Osteoblast (primary cell): ENCODE data around the gene FAF1. TPM values are rescaled to one million over a fixed set of nuclear protein-coding genes. Genes with fewer than 3 reads are reported as not detected.

Experiments used
- DNase-seq: peaks from one replicate; pipeline ENCODE4 v3.0.0; 2011; ENCODE audit warnings: low spot score, mixed read lengths; ENCODE audit not compliant: insufficient read length; ENCODE audit errors: missing footprints
- H2AFZ ChIP-seq: 2 replicates; pipeline ENCODE4 v1.6.0; 2011; ENCODE audit warnings: mild to moderate bottlenecking, low read length
- H3K27ac ChIP-seq: 2 replicates; pipeline ENCODE4 v1.5.1; 2011; ENCODE audit warnings: mild to moderate bottlenecking, low read depth, low read length, moderate library complexity
- H3K27me3 ChIP-seq: 2 replicates; pipeline ENCODE4 v1.6.0; 2012; ENCODE audit warnings: mild to moderate bottlenecking, control low read depth, inconsistent platforms, low read length, moderate library complexity; ENCODE audit not compliant: insufficient read depth
- H3K36me3 ChIP-seq: 2 replicates; pipeline ENCODE4 v1.5.1; 2011; ENCODE audit warnings: mild to moderate bottlenecking, low read length, control low read depth, moderate library complexity; ENCODE audit not compliant: insufficient read depth
- H3K4me1 ChIP-seq: 2 replicates; pipeline ENCODE4 v1.5.1; 2011; ENCODE audit warnings: mild to moderate bottlenecking, low read length, control low read depth, moderate library complexity; ENCODE audit not compliant: insufficient read depth
- H3K4me2 ChIP-seq: 2 replicates; pipeline ENCODE4 v1.6.0; 2011; ENCODE audit warnings: mild to moderate bottlenecking, low read length; ENCODE audit not compliant: insufficient read depth
- H3K4me3 ChIP-seq: fragments of 200-600 bp; sonication (generic); 3 replicates; pipeline ENCODE4 v1.5.1; 2012; ENCODE audit warnings: mild to moderate bottlenecking, low read length, inconsistent platforms; ENCODE audit not compliant: insufficient read depth
- H3K79me2 ChIP-seq: 2 replicates; pipeline ENCODE4 v1.6.0; 2012; ENCODE audit warnings: mild to moderate bottlenecking, low read length, control low read depth, inconsistent platforms; ENCODE audit not compliant: insufficient read depth
- H3K9me3 ChIP-seq: 2 replicates; pipeline ENCODE4 v1.5.1; 2011; ENCODE audit warnings: low read depth, low read length, control low read depth
- H4K20me1 ChIP-seq: 2 replicates; pipeline ENCODE4 v1.6.0; 2012; ENCODE audit warnings: mild to moderate bottlenecking, low read length, control low read depth; ENCODE audit not compliant: insufficient read depth
- total RNA-seq: library from RNA; depleted of rRNA; stranded (reverse); fragments of >200 nt; gene quantifications from 2 replicates; pipeline ENCODE4 v1.2.3, GENCODE V29; 2012
- TF ChIP-seq, protein P1 (sequence below): IDR thresholded peaks from 2 replicates; pipeline ENCODE4 v1.5.1; 2011; ENCODE audit warnings: mild to moderate bottlenecking, low read depth, low read length, moderate library complexity; ENCODE audit errors: extremely low read depth

FAF1 gene
- total RNA-seq, 1 donor = 40.5 TPM

DNA sequence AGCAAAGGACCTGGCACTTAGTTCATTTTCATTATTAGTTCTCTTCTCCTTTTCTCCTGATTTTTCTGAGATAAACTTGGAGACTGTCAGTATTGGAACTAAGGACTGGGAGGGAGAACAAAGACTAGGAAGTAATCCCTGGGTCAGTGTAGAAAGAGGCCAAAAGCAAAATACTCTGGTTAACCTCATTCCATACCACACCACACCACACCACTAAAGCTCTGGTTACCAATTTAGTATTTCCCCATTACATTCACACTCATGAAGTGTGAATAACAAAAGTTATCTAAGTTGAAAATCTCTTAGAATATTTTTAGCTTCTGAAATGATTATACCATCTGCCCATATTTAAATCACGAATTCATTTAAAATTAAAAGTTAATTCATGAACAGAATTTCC, 467.9 kb downstream of the FAF1 start:
- no peak overlapping the region for H3K4me2 ChIP-seq
- H3K36me3 ChIP-seq = no peaks in the 10 kb centered on the region
- no peaks in the 10 kb centered on the region for H3K79me2 ChIP-seq
- no peaks in the 10 kb centered on the region for H3K9me3 ChIP-seq
- H3K27ac ChIP-seq = no peak overlapping the region
- no peaks in the 10 kb centered on the region for H3K4me1 ChIP-seq
- no peak for DNase-seq
- H4K20me1 ChIP-seq = no peaks in the 10 kb centered on the region
- H2AFZ ChIP-seq = no peak overlapping the region
- TF ChIP-seq, protein P1, sequence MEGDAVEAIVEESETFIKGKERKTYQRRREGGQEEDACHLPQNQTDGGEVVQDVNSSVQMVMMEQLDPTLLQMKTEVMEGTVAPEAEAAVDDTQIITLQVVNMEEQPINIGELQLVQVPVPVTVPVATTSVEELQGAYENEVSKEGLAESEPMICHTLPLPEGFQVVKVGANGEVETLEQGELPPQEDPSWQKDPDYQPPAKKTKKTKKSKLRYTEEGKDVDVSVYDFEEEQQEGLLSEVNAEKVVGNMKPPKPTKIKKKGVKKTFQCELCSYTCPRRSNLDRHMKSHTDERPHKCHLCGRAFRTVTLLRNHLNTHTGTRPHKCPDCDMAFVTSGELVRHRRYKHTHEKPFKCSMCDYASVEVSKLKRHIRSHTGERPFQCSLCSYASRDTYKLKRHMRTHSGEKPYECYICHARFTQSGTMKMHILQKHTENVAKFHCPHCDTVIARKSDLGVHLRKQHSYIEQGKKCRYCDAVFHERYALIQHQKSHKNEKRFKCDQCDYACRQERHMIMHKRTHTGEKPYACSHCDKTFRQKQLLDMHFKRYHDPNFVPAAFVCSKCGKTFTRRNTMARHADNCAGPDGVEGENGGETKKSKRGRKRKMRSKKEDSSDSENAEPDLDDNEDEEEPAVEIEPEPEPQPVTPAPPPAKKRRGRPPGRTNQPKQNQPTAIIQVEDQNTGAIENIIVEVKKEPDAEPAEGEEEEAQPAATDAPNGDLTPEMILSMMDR = no peak
- H3K27me3 ChIP-seq = no peaks in the 10 kb centered on the region
- H3K4me3 ChIP-seq = no peak overlapping the region

DNA sequence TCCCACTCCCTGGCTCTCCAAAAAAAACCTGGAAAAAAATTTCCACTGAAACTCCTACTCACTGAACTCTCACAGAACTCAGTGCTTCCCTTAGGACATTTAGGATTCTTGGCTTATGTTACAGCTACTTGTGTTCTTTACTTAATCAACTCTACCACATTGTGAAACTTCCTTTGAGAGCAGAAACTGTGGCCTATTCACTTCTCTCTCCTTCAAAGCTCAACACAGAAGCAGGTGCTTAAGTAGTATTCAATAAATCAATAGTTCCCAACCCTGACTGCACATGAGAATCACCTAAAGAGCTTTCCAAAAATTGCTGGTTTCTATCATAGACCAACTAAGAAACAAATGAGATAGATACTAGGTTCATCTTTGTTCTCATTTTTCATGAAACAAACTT, 468.9 kb downstream of the FAF1 start:
- no peaks in the 10 kb centered on the region for H3K79me2 ChIP-seq
- no peaks in the 10 kb centered on the region for H3K4me1 ChIP-seq
- H3K4me3 ChIP-seq = no peak overlapping the region
- no peaks in the 10 kb centered on the region for H3K9me3 ChIP-seq
- H3K36me3 ChIP-seq = no peaks in the 10 kb centered on the region
- H4K20me1 ChIP-seq = no peaks in the 10 kb centered on the region
- no peak overlapping the region for H2AFZ ChIP-seq
- H3K27ac ChIP-seq = no peak overlapping the region
- no peak overlapping the region for H3K4me2 ChIP-seq
- TF ChIP-seq, protein P1 = no peak
- no peak for DNase-seq
- no peaks in the 10 kb centered on the region for H3K27me3 ChIP-seq

- Histone ChIP-seq H3K9me3 (no peaks in the 10 kb centered on the region), H3K4me2 (no peak overlapping the region), H3K27me3 (no peaks in the 10 kb centered on the region), H3K4me3 (no peak overlapping the region), H3K79me2 (no peaks in the 10 kb centered on the region), H3K36me3 (no peaks in the 10 kb centered on the region), H3K4me1 (no peaks in the 10 kb centered on the region), H4K20me1 (no peaks in the 10 kb centered on the region), H2AFZ (no peak overlapping the region), H3K27ac (no peak overlapping the region)
- DNase-seq = no peak
- TF ChIP-seq, protein P1 = no peak
Observed at GRCh38 chr1:50490640-50491039, 469.4 kb downstream of the FAF1 start.

GRCh38 chr1:50488876-50489275, 471.2 kb downstream of the FAF1 start:
- Histone ChIP-seq H2AFZ (no peak overlapping the region), H3K27ac (no peak overlapping the region), H3K4me2 (no peak overlapping the region), H3K27me3 (no peaks in the 10 kb centered on the region), H3K4me1 (no peaks in the 10 kb centered on the region), H3K79me2 (no peaks in the 10 kb centered on the region), H3K9me3 (no peaks in the 10 kb centered on the region), H3K4me3 (no peak overlapping the region), H3K36me3 (no peaks in the 10 kb centered on the region), H4K20me1 (no peaks in the 10 kb centered on the region)
- no peak for DNase-seq
- TF ChIP-seq, protein P1 = no peak
